GM23338 (cell line): Measurements from ENCODE around the gene CCDC102A.

ENCODE experiments used
- CTCF ChIP-seq, 2 experiments: fragments of 200-600 bp in 1 of 2; sonication (generic) in 1 of 2; conservative IDR thresholded peaks; 2 replicates each; pipeline versions ENCODE4 v1.5.1 to v1.6.1; 2016 to 2017; ENCODE audit warnings: antibody characterized with exemption in 2 of 2, low read depth in 2 of 2, mild to moderate bottlenecking in 2 of 2, moderate library complexity in 1 of 2
- EZH2phosphoT487 ChIP-seq: fragments of 200-600 bp; sonication (generic); IDR thresholded peaks from one replicate; pipeline ENCODE4 v1.8.1; 2018; ENCODE audit warnings: antibody characterized with exemption; ENCODE audit not compliant: unreplicated experiment
- JUNB ChIP-seq: IDR thresholded peaks from one replicate; pipeline ENCODE4 v1.6.1; 2016; ENCODE audit warnings: antibody characterized with exemption; ENCODE audit not compliant: unreplicated experiment

- no peak for TF ChIP-seq CTCF (conservative IDR thresholded peaks at IDR 0.05; ENCODE audit: low read depth in 2 of 2)
- TF ChIP-seq EZH2phosphoT487 = no peak
- no peak for TF ChIP-seq JUNB
Observed at GRCh38 chr16:57577691-57578224, 41.4 kb upstream of the CCDC102A start.
